ENCODE results near the gene FAM53A. TPM values are rescaled to one million over a fixed set of nuclear protein-coding genes. Genes with fewer than 3 reads are reported as not detected.

The FAM53A gene
- total and polyA plus RNA-seq, 2 experiments from 2014 or later = 4.7 to 6.8 TPM

DNA sequence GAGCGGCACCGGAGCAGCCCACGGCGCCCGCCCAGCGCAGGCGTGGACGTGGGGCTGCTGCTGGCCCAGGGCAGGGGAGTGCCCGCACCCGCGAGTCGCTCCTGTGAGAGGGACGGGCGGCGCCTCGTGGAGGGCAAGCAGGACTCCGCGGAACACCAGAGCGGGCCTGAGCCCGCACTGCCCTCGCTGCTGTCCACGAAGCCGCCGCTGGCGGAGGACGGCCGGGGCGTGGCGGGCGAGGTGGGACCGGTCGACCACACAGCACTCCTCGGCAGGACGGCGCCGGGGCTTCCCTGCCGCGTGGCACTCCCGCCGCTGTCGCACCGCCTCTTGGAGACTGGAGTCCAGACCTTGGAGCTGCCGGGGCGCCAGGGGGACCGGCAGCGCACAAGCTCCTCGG lies 29.0 kb downstream of the FAM53A start:
- Histone ChIP-seq H3K27me3 (no peaks in the 10 kb centered on the region), H2AFZ (no peak overlapping the region), H3K27ac (no peak overlapping the region), H3K9me2 (replicated peaks; ENCODE audit: insufficient read depth) (no peaks in the 10 kb centered on the region), H4K20me1 (ENCODE audit: insufficient read depth, poor library complexity, severe bottlenecking) (no peaks in the 10 kb centered on the region), H3K4me2 (no peak overlapping the region), H3K4me1 (ENCODE audit: insufficient read depth) (no peaks in the 10 kb centered on the region), H3K9me3 (ENCODE audit: low read depth) (no peaks in the 10 kb centered on the region), H3K79me2 (no peaks in the 10 kb centered on the region), H3K4me3 (no peak overlapping the region), H3K36me3 (replicated peaks; ENCODE audit: insufficient read depth, low read depth) (no peaks in the 10 kb centered on the region)
- DNase-seq (ENCODE audit: low spot score) = no peak
- 97% methylated on average over 34 of the region's 47 CpGs for WGBS (ENCODE audit: low lambda C conversion rate, missing lambda C conversion rate)
- TF ChIP-seq, protein P1, sequence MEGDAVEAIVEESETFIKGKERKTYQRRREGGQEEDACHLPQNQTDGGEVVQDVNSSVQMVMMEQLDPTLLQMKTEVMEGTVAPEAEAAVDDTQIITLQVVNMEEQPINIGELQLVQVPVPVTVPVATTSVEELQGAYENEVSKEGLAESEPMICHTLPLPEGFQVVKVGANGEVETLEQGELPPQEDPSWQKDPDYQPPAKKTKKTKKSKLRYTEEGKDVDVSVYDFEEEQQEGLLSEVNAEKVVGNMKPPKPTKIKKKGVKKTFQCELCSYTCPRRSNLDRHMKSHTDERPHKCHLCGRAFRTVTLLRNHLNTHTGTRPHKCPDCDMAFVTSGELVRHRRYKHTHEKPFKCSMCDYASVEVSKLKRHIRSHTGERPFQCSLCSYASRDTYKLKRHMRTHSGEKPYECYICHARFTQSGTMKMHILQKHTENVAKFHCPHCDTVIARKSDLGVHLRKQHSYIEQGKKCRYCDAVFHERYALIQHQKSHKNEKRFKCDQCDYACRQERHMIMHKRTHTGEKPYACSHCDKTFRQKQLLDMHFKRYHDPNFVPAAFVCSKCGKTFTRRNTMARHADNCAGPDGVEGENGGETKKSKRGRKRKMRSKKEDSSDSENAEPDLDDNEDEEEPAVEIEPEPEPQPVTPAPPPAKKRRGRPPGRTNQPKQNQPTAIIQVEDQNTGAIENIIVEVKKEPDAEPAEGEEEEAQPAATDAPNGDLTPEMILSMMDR (IDR thresholded peaks at IDR 0.05; ENCODE audit: poor library complexity) = no peak
- TF ChIP-seq EZH2phosphoT487 (IDR thresholded peaks at IDR 0.05; ENCODE audit: low read depth, severe bottlenecking, unreplicated experiment) (no peak), EZH2 (IDR thresholded peaks at IDR 0.05; ENCODE audit: borderline replicate concordance) (no peak)

GRCh38 chr4:1654216-1654955 lies 29.7 kb downstream of the FAM53A start:
- Histone ChIP-seq H3K4me2 (no peak overlapping the region), H3K36me3 (replicated peaks; ENCODE audit: insufficient read depth, low read depth) (no peaks in the 10 kb centered on the region), H3K27me3 (no peaks in the 10 kb centered on the region), H2AFZ (no peak overlapping the region), H3K9me3 (ENCODE audit: low read depth) (no peaks in the 10 kb centered on the region), H3K4me3 (no peak overlapping the region), H3K9me2 (replicated peaks; ENCODE audit: insufficient read depth) (no peaks in the 10 kb centered on the region), H3K79me2 (no peaks in the 10 kb centered on the region), H3K27ac (no peak overlapping the region), H3K4me1 (ENCODE audit: insufficient read depth) (no peaks in the 10 kb centered on the region), H4K20me1 (ENCODE audit: insufficient read depth, poor library complexity, severe bottlenecking) (no peaks in the 10 kb centered on the region)
- no peak for DNase-seq (ENCODE audit: low spot score)
- 94% methylated on average over 22 of the region's 23 CpGs for WGBS (ENCODE audit: low lambda C conversion rate, missing lambda C conversion rate)
- TF ChIP-seq EZH2phosphoT487 (IDR thresholded peaks at IDR 0.05; ENCODE audit: low read depth, severe bottlenecking, unreplicated experiment) (no peak), EZH2 (IDR thresholded peaks at IDR 0.05; ENCODE audit: borderline replicate concordance) (no peak)
- TF ChIP-seq, protein P1 (IDR thresholded peaks at IDR 0.05; ENCODE audit: poor library complexity) = no peak

GRCh38 chr4:1653776-1654175 lies 30.3 kb downstream of the FAM53A start:
- Histone ChIP-seq H3K9me3 (ENCODE audit: low read depth) (no peaks in the 10 kb centered on the region), H3K27ac (no peak overlapping the region), H3K27me3 (no peaks in the 10 kb centered on the region), H3K4me2 (no peak overlapping the region), H3K36me3 (replicated peaks; ENCODE audit: insufficient read depth, low read depth) (no peaks in the 10 kb centered on the region), H2AFZ (no peak overlapping the region), H3K4me1 (ENCODE audit: insufficient read depth) (no peaks in the 10 kb centered on the region), H3K4me3 (no peak overlapping the region), H3K9me2 (replicated peaks; ENCODE audit: insufficient read depth) (no peaks in the 10 kb centered on the region), H4K20me1 (ENCODE audit: insufficient read depth, poor library complexity, severe bottlenecking) (no peaks in the 10 kb centered on the region), H3K79me2 (no peaks in the 10 kb centered on the region)
- no peak for DNase-seq (ENCODE audit: low spot score)
- WGBS (ENCODE audit: low lambda C conversion rate, missing lambda C conversion rate) = 92% methylated on average over 8 of the region's 10 CpGs
- TF ChIP-seq, protein P1 (IDR thresholded peaks at IDR 0.05; ENCODE audit: poor library complexity) = no peak
- TF ChIP-seq EZH2phosphoT487 (IDR thresholded peaks at IDR 0.05; ENCODE audit: low read depth, severe bottlenecking, unreplicated experiment) (no peak), EZH2 (IDR thresholded peaks at IDR 0.05; ENCODE audit: borderline replicate concordance) (no peak)
